ACC112 (cell line): ENCODE data around the gene FARS2.

Source experiments
- H2AFZ ChIP-seq: fragments of 200-600 bp; sonication (generic); one replicate; pipeline ENCODE4 v1.6.0; 2017; ENCODE audit warnings: antibody characterized with exemption, low read length; ENCODE audit not compliant: unreplicated experiment
- H3K27ac ChIP-seq: fragments of 200-600 bp; sonication (generic); 2 replicates; pipeline ENCODE4 v1.5.1; 2014; ENCODE audit warnings: low read depth, mild to moderate bottlenecking, antibody characterized with exemption, low read length, moderate library complexity
- H3K27me3 ChIP-seq: fragments of 200-600 bp; sonication (generic); 2 replicates; pipeline ENCODE4 v1.6.1; 2014; ENCODE audit warnings: mild to moderate bottlenecking, antibody characterized with exemption, low read length, moderate library complexity, mixed read lengths; ENCODE audit not compliant: insufficient read depth
- H3K36me3 ChIP-seq: fragments of 200-600 bp; sonication (generic); 2 replicates; pipeline ENCODE4 v1.6.1; 2016; ENCODE audit warnings: mild to moderate bottlenecking, antibody characterized with exemption, low read length, moderate library complexity, mixed read lengths; ENCODE audit not compliant: insufficient read depth
- H3K4me1 ChIP-seq: fragments of 200-600 bp; sonication (generic); one replicate; pipeline ENCODE4 v1.6.1; 2016; ENCODE audit warnings: low read length, mixed read lengths; ENCODE audit not compliant: insufficient read depth, unreplicated experiment, control insufficient read depth
- H3K4me3 ChIP-seq: fragments of 200-600 bp; sonication (generic); 2 replicates; pipeline ENCODE4 v1.5.1; 2014; ENCODE audit warnings: mild to moderate bottlenecking, low read depth, low read length
- H3K79me2 ChIP-seq: fragments of 200-600 bp; sonication (generic); one replicate; pipeline ENCODE4 v1.6.0; 2016; ENCODE audit warnings: low read length; ENCODE audit not compliant: control insufficient read depth, unreplicated experiment, insufficient read depth

FARS2 gene

DNA sequence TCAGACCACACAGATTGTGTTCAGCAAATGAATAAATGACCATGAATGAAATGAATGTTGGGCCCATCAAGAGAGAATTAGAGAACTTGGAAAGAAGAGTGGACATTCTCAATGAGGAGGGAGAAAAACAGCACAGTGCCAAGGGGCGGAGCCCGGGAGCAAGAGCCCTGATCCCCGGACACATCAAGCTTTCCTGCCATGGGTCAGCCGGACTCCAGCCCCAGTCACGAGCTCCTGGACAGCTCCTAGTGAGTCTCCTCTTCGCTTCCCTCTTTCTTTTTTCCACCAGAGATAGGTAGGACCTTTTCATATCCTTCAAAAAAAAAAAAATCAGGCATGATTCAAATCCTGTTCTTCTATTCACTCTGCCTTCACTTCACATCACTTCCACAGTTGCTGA lies 471.2 kb downstream of the FARS2 start:
- no peak overlapping the region for H3K27ac ChIP-seq
- H3K4me3 ChIP-seq: no peak overlapping the region
- H3K4me1 ChIP-seq: peaks cover 3% of the 10 kb centered on the region
- no peaks in the 10 kb centered on the region for H3K36me3 ChIP-seq
- no peaks in the 10 kb centered on the region for H3K27me3 ChIP-seq
- no peaks in the 10 kb centered on the region for H3K79me2 ChIP-seq
- H2AFZ ChIP-seq: no peak overlapping the region

GRCh38 chr6:5736016-5736738 lies 474.9 kb downstream of the FARS2 start:
- H3K27ac ChIP-seq: no peak overlapping the region
- H3K4me3 ChIP-seq: no peak overlapping the region
- no peaks in the 10 kb centered on the region for H3K79me2 ChIP-seq
- H2AFZ ChIP-seq: no peak overlapping the region
- H3K27me3 ChIP-seq: no peaks in the 10 kb centered on the region
- H3K36me3 ChIP-seq: no peaks in the 10 kb centered on the region
- H3K4me1 ChIP-seq: no peaks in the 10 kb centered on the region

DNA sequence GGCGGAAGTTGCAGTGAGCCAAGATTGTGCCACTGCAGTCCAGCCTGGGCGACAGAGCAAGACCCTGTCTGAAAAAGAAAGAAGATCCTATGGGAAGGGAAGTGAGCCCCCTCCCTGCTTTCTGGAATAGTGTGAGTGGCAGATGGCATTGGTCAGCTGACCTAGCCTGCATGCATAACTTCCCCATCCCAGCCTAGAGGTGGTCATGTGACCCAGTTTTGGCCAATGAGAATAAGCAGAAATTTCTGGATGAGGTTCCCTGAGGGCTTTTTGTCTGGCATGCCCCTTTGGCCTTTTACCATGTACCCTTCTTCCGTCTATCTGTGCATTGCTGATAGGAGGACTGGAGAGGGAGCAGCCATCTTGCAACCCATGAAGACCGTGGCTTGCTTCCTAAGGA lies 476.1 kb downstream of the FARS2 start:
- Histone ChIP-seq H3K36me3 (no peaks in the 10 kb centered on the region), H3K4me3 (no peak overlapping the region), H3K27me3 (no peaks in the 10 kb centered on the region), H3K27ac (no peak overlapping the region), H3K4me1 (no peaks in the 10 kb centered on the region), H3K79me2 (no peaks in the 10 kb centered on the region), H2AFZ (no peak overlapping the region)

- Histone ChIP-seq H2AFZ (no peak overlapping the region), H3K36me3 (no peaks in the 10 kb centered on the region), H3K79me2 (no peaks in the 10 kb centered on the region), H3K4me1 (no peaks in the 10 kb centered on the region), H3K27ac (no peak overlapping the region), H3K27me3 (no peaks in the 10 kb centered on the region), H3K4me3 (no peak overlapping the region)
Observed at GRCh38 chr6:5738211-5738610, 476.9 kb downstream of the FARS2 start.

GRCh38 chr6:5744497-5744896 lies 483.2 kb downstream of the FARS2 start:
- Histone ChIP-seq H2AFZ (no peak overlapping the region), H3K79me2 (no peaks in the 10 kb centered on the region), H3K4me3 (no peak overlapping the region), H3K27ac (no peak overlapping the region), H3K27me3 (no peaks in the 10 kb centered on the region), H3K36me3 (no peaks in the 10 kb centered on the region), H3K4me1 (no peaks in the 10 kb centered on the region)

DNA sequence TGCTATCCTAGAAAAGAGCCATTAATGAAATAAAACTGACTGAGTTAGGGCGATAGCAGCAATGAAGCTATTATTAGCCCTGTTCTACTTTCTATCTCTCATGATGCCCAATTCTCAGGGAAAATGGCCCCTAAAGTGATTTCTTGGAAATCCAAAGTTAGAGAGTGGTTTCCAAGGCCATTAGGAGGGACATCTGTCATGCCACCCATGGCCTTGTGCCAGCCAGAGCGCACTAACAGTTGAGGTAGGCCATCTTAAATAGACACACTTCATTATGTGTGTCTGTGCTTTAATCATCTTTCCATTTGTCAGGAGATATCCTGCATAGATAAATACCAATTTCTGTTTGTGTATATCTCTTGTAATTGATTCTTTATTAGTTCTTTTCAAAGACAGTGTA lies 483.8 kb downstream of the FARS2 start:
- no peak overlapping the region for H2AFZ ChIP-seq
- H3K27ac ChIP-seq: no peak overlapping the region
- no peaks in the 10 kb centered on the region for H3K79me2 ChIP-seq
- no peaks in the 10 kb centered on the region for H3K4me1 ChIP-seq
- no peak overlapping the region for H3K4me3 ChIP-seq
- H3K36me3 ChIP-seq: no peaks in the 10 kb centered on the region
- no peaks in the 10 kb centered on the region for H3K27me3 ChIP-seq

- Histone ChIP-seq H3K36me3 (no peaks in the 10 kb centered on the region), H3K4me3 (no peak overlapping the region), H3K79me2 (no peaks in the 10 kb centered on the region), H3K4me1 (no peaks in the 10 kb centered on the region), H3K27ac (no peak overlapping the region), H2AFZ (no peak overlapping the region), H3K27me3 (no peaks in the 10 kb centered on the region)
Observed at GRCh38 chr6:5746053-5746758, 484.9 kb downstream of the FARS2 start.

- no peak overlapping the region for H2AFZ ChIP-seq
- H3K36me3 ChIP-seq: no peaks in the 10 kb centered on the region
- no peak overlapping the region for H3K27ac ChIP-seq
- no peaks in the 10 kb centered on the region for H3K27me3 ChIP-seq
- no peaks in the 10 kb centered on the region for H3K4me1 ChIP-seq
- H3K4me3 ChIP-seq: no peak overlapping the region
- H3K79me2 ChIP-seq: no peaks in the 10 kb centered on the region
Observed at GRCh38 chr6:5746759-5747130, 485.4 kb downstream of the FARS2 start.

- H3K4me1 ChIP-seq: no peaks in the 10 kb centered on the region
- H2AFZ ChIP-seq: no peak overlapping the region
- H3K4me3 ChIP-seq: no peak overlapping the region
- no peaks in the 10 kb centered on the region for H3K27me3 ChIP-seq
- no peak overlapping the region for H3K27ac ChIP-seq
- no peaks in the 10 kb centered on the region for H3K36me3 ChIP-seq
- H3K79me2 ChIP-seq: no peaks in the 10 kb centered on the region
Observed at GRCh38 chr6:5747379-5747778, 486.1 kb downstream of the FARS2 start.

DNA sequence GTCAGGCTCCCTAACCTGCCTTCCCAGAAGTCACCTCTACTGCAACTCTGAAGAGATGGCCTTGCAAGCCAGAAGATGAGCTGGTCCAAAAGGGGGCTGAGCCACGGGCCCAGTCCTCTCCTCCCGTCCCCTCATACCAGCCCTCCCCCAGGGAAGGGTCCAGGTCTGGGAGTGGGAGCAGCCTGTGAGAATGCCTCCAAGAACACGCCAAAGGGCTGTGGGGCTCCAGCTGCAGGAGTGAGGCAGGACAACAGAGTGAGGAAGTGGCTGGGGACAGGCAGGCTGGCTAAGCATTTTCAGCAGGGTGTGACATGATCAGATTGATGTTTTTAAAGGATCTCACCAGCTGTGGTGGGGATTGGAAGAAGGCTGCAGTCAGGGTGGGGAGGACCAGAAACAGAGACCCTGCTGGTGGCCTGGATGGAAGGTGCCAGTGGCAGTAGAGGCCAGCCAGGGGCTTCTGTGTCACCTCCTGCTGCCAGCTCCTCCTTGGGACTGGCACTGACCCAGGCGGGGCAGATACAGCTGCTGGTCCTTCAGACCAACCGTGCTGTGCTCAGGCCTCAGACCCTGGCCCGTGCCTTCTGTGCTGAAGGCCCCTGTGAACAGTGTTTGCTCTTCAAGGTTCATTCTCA lies 487.8 kb downstream of the FARS2 start:
- no peaks in the 10 kb centered on the region for H3K27me3 ChIP-seq
- H3K79me2 ChIP-seq: no peaks in the 10 kb centered on the region
- no peaks in the 10 kb centered on the region for H3K36me3 ChIP-seq
- H3K4me3 ChIP-seq: no peak overlapping the region
- H3K4me1 ChIP-seq: no peaks in the 10 kb centered on the region
- no peak overlapping the region for H3K27ac ChIP-seq
- H2AFZ ChIP-seq: no peak overlapping the region
